Choroid plexus epithelial cell (primary cell): Measurements from ENCODE around the gene ATL3.

Source experiments
- DNase-seq: peaks from one replicate; pipeline ENCODE4 v3.0.0-alpha.2; 2010; ENCODE audit warnings: low read depth
- H3K4me3 ChIP-seq: 2 replicates; pipeline ENCODE4 v1.5.1; 2011; ENCODE audit warnings: low read depth, mild to moderate bottlenecking, control low read depth, low read length, moderate library complexity
- TF ChIP-seq, protein P1 (sequence below): conservative IDR thresholded peaks from 2 replicates; pipeline ENCODE4 v1.5.1; 2011; ENCODE audit warnings: low read depth, mild to moderate bottlenecking, control low read depth, inconsistent platforms, low read length, moderate library complexity

The ATL3 gene

DNA sequence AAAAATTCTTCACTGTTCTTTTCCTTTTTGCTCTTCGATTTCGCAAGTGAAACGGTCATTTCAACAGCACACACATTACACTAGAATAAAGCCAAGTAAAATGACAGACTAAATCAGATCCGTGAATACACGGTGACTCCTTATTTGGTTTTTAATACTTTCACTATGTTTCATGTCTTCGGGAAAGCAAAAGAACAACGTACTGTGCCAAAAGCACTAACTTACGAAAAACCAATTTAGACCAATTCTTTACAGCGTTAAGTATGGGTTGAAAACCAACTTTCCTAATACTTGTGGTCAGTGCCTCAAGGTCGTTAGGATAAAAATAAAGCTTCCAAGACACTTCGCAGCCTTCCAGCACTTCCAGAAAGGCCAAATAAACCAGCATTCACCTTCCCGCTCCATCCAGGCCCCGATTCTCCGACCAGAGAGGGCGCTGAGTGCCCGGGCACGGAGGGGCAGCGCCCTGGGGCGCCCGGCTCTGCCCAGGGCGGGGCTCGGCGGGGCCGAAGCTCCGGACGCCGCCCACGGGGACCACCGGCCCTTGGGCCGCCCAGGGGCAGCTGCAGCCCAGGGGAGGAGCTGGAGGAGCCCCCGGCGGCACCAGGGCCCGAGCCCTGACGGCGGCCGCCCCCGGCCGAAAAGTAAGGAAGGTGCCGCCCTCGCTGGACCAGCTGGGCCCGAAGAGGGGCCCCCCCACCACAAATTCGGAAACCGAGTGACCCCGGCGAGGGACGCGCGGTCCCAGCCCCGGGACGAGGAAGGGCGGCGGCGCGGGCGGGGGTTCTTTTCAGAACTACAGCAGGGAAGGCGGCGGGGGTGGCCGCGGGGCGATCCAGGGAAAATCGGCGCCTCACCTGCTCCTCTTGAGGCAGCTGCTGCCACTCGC lies 499 bp downstream of the ATL3 start:
- TF ChIP-seq, protein P1, sequence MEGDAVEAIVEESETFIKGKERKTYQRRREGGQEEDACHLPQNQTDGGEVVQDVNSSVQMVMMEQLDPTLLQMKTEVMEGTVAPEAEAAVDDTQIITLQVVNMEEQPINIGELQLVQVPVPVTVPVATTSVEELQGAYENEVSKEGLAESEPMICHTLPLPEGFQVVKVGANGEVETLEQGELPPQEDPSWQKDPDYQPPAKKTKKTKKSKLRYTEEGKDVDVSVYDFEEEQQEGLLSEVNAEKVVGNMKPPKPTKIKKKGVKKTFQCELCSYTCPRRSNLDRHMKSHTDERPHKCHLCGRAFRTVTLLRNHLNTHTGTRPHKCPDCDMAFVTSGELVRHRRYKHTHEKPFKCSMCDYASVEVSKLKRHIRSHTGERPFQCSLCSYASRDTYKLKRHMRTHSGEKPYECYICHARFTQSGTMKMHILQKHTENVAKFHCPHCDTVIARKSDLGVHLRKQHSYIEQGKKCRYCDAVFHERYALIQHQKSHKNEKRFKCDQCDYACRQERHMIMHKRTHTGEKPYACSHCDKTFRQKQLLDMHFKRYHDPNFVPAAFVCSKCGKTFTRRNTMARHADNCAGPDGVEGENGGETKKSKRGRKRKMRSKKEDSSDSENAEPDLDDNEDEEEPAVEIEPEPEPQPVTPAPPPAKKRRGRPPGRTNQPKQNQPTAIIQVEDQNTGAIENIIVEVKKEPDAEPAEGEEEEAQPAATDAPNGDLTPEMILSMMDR, result peak; percentile 45
- peak; percentile 49 for DNase-seq
- peak overlapping the region; percentile 80 for H3K4me3 ChIP-seq

DNA sequence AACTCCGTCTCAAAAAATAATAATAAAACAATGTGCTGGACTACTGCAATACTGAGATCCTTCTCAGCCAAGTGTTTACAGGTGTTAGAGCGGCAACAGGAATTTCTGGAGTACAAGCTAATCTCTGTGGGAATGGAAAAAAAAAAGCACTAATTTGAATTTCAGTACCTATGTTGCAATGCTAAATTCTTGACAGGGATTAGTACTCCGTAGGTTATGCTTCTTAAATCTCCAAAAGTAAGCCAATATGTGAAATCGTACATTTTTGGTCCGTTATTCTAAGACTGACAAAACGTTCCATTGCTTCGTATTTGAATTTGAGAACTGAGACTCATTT lies 1.1 kb downstream of the ATL3 start:
- TF ChIP-seq, protein P1, result no peak
- no peak for DNase-seq
- H3K4me3 ChIP-seq, result peak overlapping the region; percentile 80

DNA sequence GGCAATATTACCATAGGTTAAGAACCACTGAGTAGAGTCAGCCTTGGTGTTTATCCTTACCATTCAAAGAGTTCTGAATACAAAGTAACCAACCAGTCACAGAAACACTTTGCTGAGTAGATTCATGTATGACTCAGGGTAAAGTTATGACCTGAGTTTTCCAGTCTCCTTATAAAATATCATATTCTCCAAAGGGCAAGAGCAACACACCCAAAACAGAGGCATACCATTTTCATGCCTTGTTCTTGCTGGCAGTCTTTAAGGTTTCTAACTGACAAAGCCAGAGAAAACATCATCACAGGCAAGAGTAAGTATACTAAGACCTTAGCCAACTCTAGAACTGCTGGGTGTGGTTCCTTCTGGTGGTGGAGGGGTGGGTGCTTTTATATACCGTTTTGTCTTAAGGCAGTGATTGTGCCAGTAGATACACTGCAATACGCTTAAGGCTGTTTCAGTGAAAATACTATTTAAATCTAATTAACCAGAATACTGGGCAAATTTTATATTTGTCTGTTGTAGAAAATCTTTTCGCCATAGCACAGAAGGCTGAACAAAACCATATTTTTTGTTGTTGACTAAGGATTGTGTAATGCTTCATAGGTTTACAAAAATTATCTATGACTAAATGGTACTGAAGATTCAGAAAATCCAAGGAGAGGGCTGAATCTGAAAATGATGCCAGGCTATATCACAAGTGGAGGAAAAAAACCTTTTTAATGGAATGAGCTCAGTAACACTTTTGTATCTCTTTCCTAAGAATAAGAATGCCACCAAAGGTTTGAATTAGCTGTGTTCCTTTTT lies 3.0 kb downstream of the ATL3 start:
- no peak overlapping the region for H3K4me3 ChIP-seq
- TF ChIP-seq, protein P1, result no peak
- DNase-seq, result peak; percentile 91

DNA sequence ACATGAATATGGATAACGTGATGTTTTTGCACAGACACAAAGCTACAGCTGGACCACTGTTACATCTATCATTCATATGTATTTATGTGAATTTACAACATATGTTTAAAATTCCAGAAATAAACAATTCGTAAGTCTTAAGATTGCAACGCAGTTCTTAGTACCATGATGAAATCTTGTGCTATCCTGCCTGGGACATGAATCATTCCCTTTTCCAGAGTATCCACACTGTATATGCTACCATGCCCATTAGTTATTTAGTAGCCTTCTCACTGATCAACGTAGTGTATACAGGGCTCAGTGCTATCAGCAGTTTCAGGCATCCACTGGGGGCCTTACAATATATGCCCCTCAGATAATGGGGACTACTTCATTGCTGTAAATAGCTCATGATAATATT lies 4.3 kb downstream of the ATL3 start:
- DNase-seq, result peak; percentile 72
- no peak overlapping the region for H3K4me3 ChIP-seq
- TF ChIP-seq, protein P1, result no peak

DNA sequence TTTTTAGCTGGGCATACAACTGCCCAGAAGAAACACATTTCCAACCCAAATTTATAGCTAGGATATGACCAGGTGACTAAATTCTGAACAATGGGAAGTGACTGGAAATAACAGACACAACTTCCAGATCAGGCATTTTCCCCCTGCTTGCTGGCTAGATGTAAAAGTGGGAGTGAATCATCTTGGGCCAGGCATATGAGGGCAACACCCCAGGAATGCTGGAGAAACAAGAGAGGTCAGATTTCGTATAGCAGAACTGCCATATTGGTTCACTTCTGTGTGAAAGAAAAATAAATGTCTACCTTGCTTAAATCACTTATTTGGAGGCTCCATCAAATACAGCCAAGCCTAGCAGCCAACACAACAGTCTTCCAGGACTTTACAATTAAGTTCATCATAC lies 7.4 kb downstream of the ATL3 start:
- no peak overlapping the region for H3K4me3 ChIP-seq
- TF ChIP-seq, protein P1, result no peak
- peak; percentile 59 for DNase-seq

DNA sequence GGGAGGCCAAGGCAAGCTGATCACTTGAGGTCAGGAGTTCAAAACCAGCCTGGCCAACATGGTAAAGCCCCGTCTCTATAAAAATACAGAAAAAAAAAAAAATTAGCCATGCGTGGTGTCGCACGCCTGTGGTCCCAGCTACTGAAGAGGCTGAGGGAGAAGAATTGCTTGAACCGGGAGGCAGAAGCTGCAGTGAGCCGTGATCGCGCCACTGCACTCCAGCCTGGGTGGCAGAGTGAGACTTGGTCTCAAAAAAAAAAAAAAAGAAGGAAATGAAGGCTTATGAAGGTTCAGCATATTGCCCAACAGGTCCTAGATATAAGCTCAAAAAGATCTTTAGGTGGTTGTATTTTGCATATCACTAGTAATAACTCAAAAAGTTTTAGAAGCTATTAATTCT lies 10.2 kb downstream of the ATL3 start:
- DNase-seq, result no peak
- H3K4me3 ChIP-seq, result no peak overlapping the region
- TF ChIP-seq, protein P1, result no peak

DNA sequence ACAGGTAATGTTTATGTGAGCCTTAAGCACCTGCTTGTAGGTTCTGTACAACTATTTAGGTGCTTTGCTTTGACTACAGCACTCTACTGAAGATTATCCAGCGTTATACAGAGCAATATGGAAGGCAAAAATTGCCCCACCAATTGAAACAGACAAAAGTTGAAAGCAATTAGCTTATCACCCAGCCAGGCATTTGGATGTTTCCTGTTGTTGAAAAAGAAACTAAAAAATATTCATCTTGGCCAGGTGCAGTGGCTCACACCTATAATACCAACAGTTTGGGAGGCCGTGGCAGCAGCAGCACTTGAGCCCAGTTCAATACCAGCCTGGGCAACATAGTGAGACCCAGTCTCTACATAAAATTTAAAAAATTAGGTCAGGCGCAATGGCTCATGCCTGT lies 18.5 kb downstream of the ATL3 start:
- H3K4me3 ChIP-seq, result no peak overlapping the region
- TF ChIP-seq, protein P1, result no peak
- no peak for DNase-seq
